ENCODE data around the gene OR2F1.

Gene OR2F1, protein sequence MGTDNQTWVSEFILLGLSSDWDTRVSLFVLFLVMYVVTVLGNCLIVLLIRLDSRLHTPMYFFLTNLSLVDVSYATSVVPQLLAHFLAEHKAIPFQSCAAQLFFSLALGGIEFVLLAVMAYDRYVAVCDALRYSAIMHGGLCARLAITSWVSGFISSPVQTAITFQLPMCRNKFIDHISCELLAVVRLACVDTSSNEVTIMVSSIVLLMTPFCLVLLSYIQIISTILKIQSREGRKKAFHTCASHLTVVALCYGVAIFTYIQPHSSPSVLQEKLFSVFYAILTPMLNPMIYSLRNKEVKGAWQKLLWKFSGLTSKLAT

DNA sequence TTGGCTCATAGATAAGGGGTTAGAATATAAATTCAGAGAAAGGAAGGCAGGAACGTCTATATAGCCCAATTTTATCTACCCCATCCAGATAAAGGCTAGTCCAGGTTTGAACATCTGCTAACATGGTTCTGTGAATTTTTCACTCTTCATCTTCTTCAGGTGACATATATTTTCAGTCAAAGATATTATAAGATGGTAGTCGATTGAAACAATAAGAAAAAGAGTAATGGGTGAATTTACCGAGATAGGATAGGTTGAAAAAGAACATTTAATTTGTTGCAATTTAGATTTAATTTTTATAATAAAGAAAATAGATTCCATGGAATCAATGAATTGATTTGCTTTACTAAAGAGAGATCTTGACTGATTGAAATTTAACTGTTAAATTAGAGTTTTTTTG, at the start of gene OR2F1:
OR2F1 (plus strand) TSS at position 301 of the 400 bp plus-strand sequence. CDS start 5,127 bp downstream, outside the sequence.
- DNase-seq: no peak

DNA sequence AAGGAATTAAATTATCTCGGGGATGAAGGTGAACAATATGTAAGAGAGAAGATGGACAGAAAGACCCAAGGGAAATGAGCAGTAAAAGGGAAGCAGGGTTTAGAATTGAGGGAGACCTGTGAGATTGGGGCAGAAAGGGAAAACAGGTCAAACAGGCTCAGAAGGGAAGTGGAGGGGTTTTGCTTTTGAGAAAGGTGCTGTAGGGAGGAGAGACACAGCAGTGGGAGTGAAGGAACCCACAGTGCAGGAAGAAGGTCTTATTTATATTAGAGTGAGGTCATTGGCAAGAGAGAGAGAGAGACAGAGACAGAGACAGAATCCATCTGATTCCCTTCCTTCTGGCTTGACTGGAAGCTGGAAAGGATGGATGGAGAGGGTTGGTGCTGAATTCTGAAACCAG, 49.1 kb upstream of the OR2F1 start:
- DNase-seq: no peak

DNA sequence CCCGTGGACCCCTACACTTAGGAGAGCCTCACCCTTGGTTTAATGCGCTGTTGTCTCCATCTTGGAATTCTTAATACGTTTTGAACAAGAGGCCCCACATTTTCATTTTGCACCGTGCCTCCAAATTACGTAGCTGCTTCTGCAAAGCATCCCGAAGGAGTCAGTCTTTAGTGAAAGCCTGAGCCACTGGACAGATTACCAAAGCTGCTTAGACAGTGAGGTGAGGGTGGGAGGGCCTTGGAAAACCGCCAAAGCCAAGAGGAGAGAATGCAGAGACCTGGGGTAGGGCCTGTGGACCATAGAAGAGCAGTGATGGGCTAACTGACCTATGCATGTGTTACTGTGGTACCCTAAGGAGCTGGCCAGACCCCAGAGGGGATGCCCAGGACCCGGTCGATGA, 48.5 kb upstream of the OR2F1 start:
- DNase-seq: no peak

DNA sequence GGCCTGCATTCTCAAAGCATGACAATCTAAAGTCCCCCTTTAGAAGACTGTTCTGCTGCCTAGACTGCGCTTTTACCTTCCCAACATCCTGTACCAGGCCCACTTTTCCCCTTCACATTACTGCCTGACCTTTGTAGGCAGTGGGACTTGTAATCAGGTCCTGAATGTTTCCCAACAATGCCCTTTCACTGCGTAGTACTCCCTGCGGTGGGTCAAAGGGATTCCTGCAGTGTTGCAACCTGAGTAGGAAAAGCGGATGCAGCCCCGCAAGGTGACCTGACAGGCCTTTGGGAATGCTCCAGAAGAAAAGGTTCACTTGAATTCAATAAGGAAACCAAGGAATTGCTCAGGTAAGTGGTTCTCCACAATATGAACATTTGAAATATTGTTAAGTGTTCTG, 47.7 kb upstream of the OR2F1 start:
- no peak for DNase-seq

DNA sequence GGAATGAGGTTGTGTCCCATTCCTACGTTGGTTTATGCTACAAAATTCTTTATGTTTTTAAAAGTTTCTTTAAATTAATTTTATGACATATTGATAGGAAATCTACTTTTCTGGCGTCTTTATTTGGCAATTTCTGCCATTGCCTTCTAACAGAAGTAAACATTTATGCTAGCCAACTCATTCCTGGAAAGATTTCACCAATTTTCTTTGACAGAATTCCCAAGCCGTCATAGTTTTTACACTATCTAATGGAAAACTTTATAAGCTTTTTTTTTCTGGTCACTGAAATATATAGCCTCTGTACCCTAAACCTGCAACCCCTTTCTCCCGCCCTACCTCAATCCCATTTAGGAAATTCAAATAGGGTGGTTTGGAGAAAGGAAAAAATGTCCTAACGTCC, 46.5 kb upstream of the OR2F1 start:
- DNase-seq: no peak

DNA sequence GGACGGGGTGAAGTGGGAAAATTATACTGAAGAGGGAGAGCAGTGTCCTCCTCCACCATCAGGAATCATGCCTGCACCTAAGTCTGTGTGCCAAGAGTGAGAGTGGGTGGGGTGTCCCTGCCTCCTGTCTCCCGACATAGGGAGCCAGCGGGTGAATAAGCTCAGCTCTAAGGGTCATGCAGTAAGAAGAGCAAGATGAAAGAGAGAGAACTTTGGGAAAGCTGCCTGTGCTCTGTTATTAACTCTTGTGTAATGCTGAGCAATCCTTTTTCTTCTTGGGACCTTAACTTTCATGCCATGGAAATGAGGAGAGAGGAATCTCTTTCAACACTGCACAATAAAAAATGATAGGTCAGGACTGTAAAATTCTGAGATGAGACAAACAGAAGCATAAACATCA, 44.8 kb upstream of the OR2F1 start:
- DNase-seq: no peak

DNA sequence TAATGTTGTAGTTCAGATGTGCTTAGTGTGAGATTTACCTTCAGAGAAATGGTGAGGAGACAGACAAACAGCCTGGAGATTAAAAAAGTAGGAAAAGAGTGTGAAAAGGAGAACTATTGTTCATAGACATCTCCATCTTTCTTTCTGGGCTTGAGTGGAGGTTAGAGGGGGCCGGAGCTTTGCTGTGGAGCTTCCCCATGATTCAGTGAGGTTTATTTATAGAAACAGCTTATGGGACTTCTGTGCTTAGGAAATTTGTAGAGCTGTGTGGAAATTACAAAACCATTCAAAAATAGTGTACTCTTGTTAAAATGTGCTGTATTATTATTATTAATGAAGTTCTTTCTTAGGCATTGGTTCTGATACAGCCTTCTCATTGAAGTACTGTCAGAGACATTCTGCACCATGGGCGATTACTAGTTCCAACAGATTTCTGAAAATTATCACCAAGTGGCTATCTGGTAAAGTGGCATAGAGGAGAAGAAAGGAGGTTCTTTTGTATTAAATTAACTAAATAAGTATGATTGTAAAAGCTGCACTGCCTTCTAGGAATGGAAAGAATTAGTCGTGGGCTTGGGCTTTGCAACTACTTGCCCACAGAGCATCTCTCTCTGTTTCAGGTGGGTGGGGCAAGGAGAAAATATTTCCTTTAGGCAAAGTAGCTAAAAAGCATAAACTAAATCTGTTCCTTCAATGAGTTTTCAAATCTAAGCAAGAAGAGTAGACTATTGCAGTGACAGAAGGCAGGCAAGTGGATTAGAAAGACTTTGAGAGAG, 44.0 kb upstream of the OR2F1 start:
- DNase-seq: no peak

DNA sequence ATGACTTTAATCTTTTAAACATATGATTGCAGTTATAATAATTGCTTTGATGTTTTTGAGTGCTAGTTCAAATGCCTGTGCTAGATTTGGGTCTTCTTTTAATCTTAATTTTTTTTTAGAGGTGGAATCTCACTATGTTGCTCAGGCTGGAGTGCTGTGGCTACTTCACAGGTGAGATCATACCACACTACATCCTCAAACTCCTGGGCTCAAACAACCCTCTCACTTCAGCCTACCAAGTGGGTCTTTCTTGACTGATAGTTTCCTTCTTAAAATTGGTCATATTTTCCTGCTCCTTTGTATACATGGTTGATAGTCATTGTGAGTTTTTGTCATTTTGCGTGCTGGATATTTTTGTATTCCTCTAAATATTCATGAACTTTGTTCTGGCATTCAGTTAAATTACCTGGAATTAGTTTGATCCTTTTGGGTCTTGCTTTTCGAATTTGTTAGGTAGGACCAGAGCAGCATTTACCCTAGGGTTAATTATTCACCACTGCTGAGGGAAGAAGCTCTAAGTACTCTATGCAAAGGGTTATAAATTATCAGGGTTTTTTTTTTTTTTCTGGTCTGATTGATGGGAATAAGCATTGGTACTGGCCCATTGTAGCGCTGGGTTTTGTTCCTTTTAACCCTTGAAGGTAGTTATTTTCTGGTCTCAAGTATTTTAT, 40.6 kb upstream of the OR2F1 start:
- DNase-seq: no peak

DNA sequence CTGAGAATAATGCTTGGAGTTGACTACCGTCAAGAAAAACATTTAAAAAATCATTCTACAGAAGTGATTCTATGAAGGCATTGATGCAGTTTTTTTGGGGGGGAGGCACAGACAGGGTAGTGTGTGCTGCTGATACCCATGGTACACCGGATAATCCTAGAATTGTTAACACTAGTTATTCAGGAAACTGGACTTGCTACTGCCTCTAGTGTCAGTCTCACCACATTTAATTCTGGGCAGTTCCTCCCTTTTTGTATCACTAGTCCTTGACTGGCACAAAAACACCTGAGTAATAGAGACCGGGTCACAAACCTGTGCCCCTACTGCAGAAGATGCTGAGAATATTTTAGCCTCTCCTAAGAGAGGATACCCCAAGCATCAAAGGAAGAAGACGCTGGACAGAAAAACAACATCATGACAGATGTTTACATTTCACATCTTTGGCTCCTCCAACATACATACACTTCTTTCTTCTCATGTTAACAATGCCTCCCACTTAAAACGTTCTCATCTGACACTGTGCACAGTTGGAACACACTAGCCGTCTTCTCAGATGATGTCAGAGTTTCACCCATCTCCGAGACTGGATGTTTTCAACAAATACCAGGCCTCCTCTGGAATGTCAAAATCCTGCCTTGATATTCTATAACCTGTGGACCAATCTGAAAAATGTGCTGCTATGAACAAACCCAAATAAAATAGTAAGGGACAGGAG, 39.5 kb upstream of the OR2F1 start:
- no peak for DNase-seq

DNA sequence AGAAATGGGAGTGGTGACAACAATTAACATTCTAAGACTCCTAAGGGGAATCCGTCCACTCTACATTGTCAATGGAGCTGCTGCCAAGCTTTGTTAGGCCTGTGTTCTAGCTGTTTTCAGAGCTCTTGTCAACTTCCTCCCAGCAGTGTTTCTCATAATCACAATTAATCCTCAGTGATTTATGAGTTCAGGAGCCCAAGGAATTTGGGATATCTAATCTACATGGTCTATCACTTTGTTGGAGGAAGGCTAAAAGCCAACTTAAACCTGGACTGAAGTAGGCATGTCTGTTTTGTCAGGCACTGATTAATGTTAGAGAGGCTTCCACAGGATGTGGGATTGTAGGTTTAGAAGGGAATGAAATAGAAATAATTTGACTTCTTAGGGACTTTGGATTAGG, 29.8 kb upstream of the OR2F1 start:
- no peak for DNase-seq

DNA sequence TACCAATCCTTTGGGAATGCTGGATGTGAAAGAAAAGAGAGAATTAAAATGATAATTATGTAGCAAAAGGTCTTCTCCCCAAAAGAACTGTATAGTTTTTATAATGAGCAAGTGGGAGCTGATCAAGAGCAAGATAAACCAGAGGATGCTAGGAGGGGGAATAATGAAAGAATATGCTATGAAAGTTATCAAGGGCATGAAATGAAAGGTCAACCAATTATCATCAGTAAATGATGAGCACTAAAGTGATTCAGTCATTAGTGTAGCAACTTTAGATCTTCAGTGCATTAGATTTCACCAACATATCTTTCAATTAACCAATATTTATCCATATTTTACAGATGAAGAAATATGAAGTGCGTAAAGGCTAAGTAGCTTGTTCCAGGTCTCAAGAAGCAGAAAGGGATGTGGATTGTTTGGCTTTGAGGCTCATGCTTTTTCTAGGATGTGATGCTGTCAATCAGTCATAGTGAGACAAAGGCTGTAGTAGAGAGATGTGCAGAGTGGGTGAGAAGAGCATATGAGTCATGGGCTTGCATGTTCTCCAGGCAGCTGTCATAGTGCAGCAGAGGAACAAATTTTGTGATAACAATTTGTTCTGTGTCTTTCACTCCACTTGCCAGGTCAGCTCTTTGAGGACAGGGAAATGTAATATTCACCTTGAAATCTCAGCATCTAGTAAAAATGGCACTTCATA, 25.3 kb upstream of the OR2F1 start:
- DNase-seq: no peak

DNA sequence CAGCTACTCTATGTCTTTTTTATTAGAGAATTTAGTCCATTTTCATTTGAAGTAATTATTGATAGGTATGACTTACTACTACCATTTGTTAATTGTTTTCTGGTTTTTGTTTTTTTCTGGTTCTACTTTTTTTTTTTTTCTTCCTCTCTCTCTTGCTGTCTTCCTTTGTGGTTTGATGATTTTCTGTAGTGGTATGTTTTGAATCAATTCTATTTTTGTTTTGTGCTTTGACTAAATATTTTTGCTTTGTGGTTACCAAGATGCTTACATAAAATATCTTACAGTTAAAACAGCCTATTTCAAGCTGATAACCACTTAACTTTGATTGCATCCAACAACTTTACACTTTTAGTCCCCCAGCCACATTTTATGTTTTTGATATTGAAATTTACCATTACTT, 22.9 kb upstream of the OR2F1 start:
- no peak for DNase-seq

DNA sequence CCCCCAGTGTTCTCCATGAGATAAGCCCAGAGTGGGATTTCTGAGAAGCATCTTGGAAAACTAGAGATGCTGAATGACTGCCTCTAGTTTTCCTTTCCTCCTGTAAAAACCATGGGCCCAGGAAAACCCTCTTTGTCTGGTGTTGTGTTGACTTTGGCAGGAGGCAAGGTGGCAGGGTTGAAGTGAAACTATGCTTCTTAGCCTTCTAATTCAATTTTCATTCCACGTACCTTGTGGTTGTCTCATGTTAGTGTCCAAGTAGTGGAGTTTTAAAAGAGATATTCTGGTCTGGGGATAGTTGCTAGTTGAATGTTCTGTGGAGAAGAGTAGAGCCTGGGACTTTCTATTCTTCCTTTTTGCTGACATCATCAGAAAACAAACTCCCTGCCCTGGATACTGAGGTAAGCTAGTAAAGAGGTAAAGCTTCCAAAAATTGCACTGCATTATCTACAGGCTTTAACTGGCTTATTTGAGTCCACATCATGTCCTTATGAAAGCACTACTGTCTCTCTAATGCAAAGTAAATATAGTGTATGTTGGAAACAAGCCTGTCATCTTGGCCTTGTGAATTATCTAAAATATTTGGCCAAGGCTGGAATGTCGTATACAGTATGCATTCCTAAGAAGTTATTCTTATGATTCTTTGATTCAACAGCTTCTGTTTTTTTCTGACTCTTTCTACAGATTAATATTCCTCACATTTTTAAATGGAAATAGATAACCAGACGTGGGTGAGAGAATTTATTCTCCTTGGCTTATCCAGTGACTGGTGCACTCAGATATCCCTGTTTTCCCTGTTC, 19.9 kb upstream of the OR2F1 start, which contains the start of gene OR2F2:
OR2F2 (plus strand) TSS at position 708 of the 800 bp plus-strand sequence; CDS start at position 708, 0 bp downstream.
- DNase-seq: no peak

DNA sequence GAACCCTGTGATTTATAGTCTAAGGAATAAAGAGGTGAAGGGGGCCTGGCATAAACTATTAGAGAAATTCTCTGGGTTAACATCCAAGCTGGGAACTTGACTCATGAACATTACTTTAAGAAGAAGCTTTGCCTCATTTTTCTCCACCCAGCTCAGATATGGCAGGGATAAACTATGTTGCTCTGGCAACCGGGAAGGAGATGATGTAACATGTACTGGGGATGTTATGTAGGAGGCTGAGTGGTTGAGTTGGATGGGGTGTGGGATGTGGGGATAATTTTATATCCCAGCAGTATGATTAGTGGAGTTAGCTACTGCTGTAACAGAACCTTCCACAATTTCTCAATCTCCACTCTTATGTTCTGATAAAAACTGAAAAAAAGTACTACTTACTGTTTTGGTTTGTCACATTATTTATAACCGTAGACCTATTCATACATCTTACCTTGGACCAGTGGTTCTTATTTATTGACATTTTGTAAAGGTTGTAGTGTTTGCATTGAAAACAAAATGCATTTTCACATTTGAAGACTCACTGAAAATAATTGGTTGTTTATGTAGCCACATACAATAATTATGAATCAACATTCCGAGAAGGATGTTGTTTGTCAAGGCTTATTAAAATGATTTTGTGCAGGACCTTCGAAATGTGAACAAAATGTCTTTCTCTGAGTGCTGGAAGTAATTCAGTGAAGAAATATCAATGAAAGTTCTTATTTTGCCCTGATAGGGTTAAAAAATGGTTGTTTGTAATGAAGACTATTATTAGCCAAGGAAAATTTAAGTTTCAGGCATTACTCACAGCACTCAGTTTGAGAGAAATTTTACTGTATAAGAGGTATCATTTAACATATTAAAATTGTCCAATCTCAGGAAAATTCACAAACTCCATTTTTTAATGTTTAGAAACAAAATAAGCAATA, 18.3 kb upstream of the OR2F1 start:
- DNase-seq: no peak

DNA sequence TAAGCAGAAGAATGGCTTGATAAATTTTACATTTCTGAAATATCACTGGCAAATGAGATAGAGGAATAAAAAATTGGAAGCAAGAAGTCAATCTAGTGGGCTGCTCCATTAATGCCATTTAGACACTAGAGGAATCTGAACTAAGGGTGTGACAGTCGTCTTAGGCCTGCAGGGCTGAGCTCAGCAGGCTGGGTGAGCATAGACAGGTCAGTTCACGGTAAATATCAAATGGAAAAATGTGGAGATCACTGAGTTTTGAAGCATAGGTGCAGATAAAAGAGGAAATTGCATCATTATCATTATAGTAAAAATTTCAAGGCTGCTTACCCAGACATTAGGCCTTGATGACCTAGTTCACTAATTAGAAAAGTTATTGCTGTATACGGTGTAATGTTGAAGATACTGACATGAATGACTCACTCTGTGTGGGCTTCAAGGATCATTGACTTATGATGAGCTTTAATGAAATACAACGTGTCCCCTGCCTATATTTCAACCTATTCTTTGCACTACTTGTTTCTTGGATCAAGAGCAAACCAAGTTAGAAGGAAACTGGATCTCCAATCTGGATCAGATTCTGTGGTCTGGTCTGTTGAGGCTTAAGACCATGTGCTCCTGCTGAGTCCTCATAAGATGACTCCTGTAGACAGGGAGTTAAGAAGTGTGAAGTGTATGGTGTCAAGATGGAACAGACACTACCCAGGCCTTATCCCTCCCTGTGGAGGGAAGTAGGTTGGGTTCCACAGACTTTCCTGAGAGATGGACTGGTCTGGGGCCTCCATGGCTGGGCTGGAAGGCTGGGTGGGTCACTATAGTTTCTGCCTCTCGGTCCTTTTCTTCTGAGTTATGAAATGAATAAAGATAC, 16.0 kb upstream of the OR2F1 start:
- no peak for DNase-seq

DNA sequence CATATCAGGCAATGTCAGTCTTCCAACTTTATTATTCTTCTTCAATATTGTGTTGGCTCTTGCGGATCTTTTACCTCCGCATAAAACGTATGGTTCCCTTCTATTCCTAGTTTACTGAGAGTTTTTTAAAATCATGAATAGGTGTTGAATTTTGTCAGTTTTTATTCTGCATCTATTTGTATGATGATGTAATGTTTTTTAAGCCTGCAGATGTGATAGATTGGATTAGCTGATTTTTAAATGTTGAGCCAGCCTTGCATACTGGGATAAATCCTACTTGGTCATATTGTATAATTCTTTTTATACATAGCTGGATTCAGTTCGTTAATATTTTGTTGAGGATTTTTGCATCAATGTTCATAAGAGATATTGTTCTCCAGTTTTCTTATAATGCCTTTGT, 9.2 kb upstream of the OR2F1 start:
- no peak for DNase-seq

DNA sequence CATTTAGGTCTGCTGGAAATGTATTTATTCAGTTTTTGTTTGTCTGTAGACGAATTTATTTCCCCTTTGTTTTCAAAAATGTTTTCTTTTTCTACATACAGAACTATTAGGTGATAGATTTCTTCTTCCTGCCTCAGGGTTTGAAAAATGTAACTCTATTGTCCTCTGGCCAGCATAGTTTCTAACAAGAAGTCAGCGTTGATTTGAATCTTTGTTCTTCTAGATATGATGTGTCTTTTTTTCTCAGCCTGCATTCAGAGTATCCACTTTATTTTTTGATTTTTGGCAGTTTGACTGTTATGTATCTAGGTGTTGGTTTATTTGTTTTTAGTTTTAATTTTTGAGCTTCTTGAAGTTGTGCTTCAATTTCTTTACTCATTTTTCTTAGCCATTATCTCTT, 7.5 kb upstream of the OR2F1 start:
- no peak for DNase-seq

DNA sequence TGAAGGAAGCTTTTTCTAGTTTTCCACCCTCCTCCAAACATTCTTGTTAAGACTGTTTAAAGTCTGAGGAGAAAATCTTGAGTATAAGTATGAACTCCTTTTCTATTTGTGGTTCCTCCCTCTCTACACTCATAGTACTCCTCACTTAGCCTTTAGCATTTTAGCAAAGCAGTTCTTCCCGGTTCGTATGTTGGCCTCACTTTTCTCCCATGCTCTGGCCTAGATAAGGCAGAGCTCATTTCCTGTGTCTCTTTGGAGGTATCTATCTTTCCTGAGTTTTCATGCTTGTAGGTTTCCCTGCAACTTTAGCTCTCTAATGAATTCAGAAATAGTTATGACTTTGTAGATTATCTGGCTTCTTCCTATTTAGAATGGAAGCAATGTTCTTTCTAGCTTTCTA, 5.9 kb upstream of the OR2F1 start:
- no peak for DNase-seq

DNA sequence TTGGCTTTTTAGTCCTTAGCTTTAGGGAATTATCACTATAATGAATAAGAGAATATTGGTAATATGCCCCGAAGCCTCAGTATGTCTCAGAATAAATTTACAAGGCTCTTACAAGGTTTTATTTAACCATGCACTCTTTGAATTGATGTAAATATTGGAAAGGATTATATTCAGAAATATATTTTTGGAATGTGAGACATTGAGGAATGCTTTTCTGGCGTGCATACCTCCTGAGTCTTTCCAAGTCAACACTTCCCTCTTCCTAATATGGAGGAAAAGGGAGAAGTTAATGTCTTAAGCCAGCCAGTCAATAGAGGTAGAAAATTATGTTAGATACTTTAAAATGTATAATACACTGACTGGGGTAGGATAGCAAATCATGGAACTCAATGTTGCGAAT, 1.2 kb upstream of the OR2F1 start:
- no peak for DNase-seq

DNA sequence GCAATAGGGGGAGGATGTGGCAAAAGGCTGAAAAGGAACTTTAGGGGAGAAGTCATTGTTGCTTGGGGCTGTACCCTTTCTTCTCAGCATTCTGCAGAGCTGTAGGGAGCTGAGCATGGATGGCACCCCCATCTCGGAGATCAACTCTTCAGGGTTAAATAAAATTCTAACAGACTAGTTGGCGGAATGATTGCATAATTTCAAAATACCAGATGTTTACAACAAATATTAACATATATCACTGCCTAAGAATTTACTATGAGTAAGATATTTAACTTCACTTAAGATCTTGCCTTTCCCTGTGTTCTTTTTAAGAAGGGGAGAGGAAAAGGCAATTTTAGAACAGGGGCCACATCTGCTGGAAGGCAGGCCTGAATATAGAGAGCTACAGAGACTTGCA, 509 bp upstream of the OR2F1 start:
- no peak for DNase-seq
